H9 (cell line): ENCODE results near the gene TRIM23. TPM values are rescaled to one million over a fixed set of nuclear protein-coding genes. Genes with fewer than 3 reads are reported as not detected.

Source experiments
- DNase-seq: peaks from one replicate; pipeline ENCODE4 v3.0.0-alpha.2; 2017
- H2AFZ ChIP-seq: one replicate; pipeline ENCODE4 v1.6.1; 2013; ENCODE audit warnings: mild to moderate bottlenecking, low read length, control low read depth, moderate library complexity
- H2AK5ac ChIP-seq: 2 replicates; pipeline ENCODE4 v1.6.1; 2013; ENCODE audit warnings: low read length, control low read depth, mixed read lengths; ENCODE audit not compliant: insufficient read length
- H2BK120ac ChIP-seq: one replicate; pipeline ENCODE4 v1.6.1; 2013; ENCODE audit warnings: low read depth, mild to moderate bottlenecking, low read length, control low read depth, inconsistent platforms; ENCODE audit not compliant: poor library complexity, severe bottlenecking
- H2BK12ac ChIP-seq: 2 replicates; pipeline ENCODE4 v1.6.1; 2013; ENCODE audit warnings: low read length, control low read depth, mixed read lengths, low read depth; ENCODE audit not compliant: insufficient read length
- H2BK15ac ChIP-seq: 2 replicates; pipeline ENCODE4 v1.6.1; 2013; ENCODE audit warnings: low read depth, low read length, control low read depth
- H2BK20ac ChIP-seq: one replicate; pipeline ENCODE4 v1.6.1; 2013; ENCODE audit warnings: low read depth, mild to moderate bottlenecking, low read length, control low read depth, inconsistent platforms; ENCODE audit not compliant: poor library complexity, severe bottlenecking
- H2BK5ac ChIP-seq: 2 replicates; pipeline ENCODE4 v1.6.1; 2013; ENCODE audit warnings: low read length, control low read depth, mixed read lengths; ENCODE audit not compliant: insufficient read length
- H3K14ac ChIP-seq: 2 replicates; pipeline ENCODE4 v1.6.1; 2013; ENCODE audit warnings: low read length, control low read depth; ENCODE audit not compliant: insufficient read depth
- H3K18ac ChIP-seq: 2 replicates; pipeline ENCODE4 v1.6.1; 2013; ENCODE audit warnings: low read depth, mild to moderate bottlenecking, mixed read lengths, low read length, control low read depth; ENCODE audit not compliant: insufficient read length
- H3K23ac ChIP-seq: 2 replicates; pipeline ENCODE4 v1.6.1; 2013; ENCODE audit warnings: low read length, control low read depth, mixed read lengths, low read depth; ENCODE audit not compliant: insufficient read length
- H3K23me2 ChIP-seq: 2 replicates; pipeline ENCODE4 v1.6.1; 2013; ENCODE audit warnings: low read depth, mild to moderate bottlenecking, mixed read lengths, low read length, control low read depth; ENCODE audit not compliant: insufficient read length, poor library complexity, severe bottlenecking
- H3K27ac ChIP-seq: 2 replicates; pipeline ENCODE4 v1.5.1; 2013; ENCODE audit warnings: low read length, control low read depth, mixed read lengths, low read depth; ENCODE audit not compliant: insufficient read length
- H3K27me3 ChIP-seq: 2 replicates; pipeline ENCODE4 v1.6.1; 2013; ENCODE audit warnings: low read length, control low read depth, inconsistent platforms; ENCODE audit not compliant: insufficient read depth
- H3K4ac ChIP-seq: 2 replicates; pipeline ENCODE4 v1.6.1; 2013; ENCODE audit warnings: low read depth, mild to moderate bottlenecking, control low read depth, inconsistent platforms, low read length, moderate library complexity
- H3K4me1 ChIP-seq: 2 replicates; pipeline ENCODE4 v1.6.1; 2013; ENCODE audit warnings: low read length, control low read depth, inconsistent platforms; ENCODE audit not compliant: insufficient read depth
- H3K4me2 ChIP-seq: 2 replicates; pipeline ENCODE4 v1.6.1; 2013; ENCODE audit warnings: low read length, control low read depth, mixed read lengths; ENCODE audit not compliant: insufficient read length, insufficient read depth
- H3K56ac ChIP-seq: 2 replicates; pipeline ENCODE4 v1.6.1; 2013; ENCODE audit warnings: low read depth, mild to moderate bottlenecking, mixed read lengths, low read length, control low read depth; ENCODE audit not compliant: insufficient read length
- H3K79me1 ChIP-seq: 2 replicates; pipeline ENCODE4 v1.6.1; 2013; ENCODE audit warnings: low read depth, mild to moderate bottlenecking, moderate library complexity, low read length, control low read depth, inconsistent platforms; ENCODE audit not compliant: insufficient read depth, poor library complexity, severe bottlenecking
- H3K79me2 ChIP-seq: 2 replicates; pipeline ENCODE4 v1.6.1; 2013; ENCODE audit warnings: low read length, control low read depth, inconsistent platforms; ENCODE audit not compliant: insufficient read depth
- H3K9ac ChIP-seq: 2 replicates; pipeline ENCODE4 v1.6.1; 2013; ENCODE audit warnings: low read length, control low read depth, mixed read lengths; ENCODE audit not compliant: insufficient read length; ENCODE audit errors: extremely low read depth
- H3K9me3 ChIP-seq: one replicate; pipeline ENCODE4 v1.6.1; 2013; ENCODE audit warnings: low read depth, low read length, inconsistent platforms; ENCODE audit not compliant: control insufficient read depth
- H3T11ph ChIP-seq: one replicate; pipeline ENCODE4 v1.6.1; 2013; ENCODE audit warnings: mild to moderate bottlenecking, low read length, control low read depth, inconsistent platforms
- H4K20me1 ChIP-seq: one replicate; pipeline ENCODE4 v1.6.1; 2013; ENCODE audit not compliant: control insufficient read depth, insufficient read length, insufficient read depth
- H4K5ac ChIP-seq: 2 replicates; pipeline ENCODE4 v1.6.1; 2013; ENCODE audit warnings: low read depth, mild to moderate bottlenecking, mixed read lengths, low read length, control low read depth; ENCODE audit not compliant: insufficient read length
- H4K8ac ChIP-seq: replicated peaks from 2 replicates; pipeline ENCODE4 v1.6.1; 2013; ENCODE audit warnings: low read length, control low read depth, mixed read lengths, low read depth; ENCODE audit not compliant: insufficient read length
- H4K91ac ChIP-seq: 2 replicates; pipeline ENCODE4 v1.6.1; 2013; ENCODE audit warnings: low read depth, mild to moderate bottlenecking, moderate library complexity, mixed read lengths, low read length, control low read depth; ENCODE audit not compliant: insufficient read length
- H3K27ac Mint-ChIP-seq, 3 experiments: 2 replicates in 2 of 3; 3 replicates in 1 of 3; pipeline ENCODE4 v1.8.0; 2020 to 2021; ENCODE audit warnings: mixed read lengths in 3 of 3, mild to moderate bottlenecking in 1 of 3, moderate library complexity in 1 of 3
- H3K27me3 Mint-ChIP-seq: 2 replicates; pipeline ENCODE4 v1.8.0; 2021; ENCODE audit warnings: low read depth, mild to moderate bottlenecking, moderate library complexity, mixed read lengths
- H3K36me3 Mint-ChIP-seq, 3 experiments: 2 replicates in 2 of 3; 3 replicates in 1 of 3; pipeline ENCODE4 v1.8.0; 2020 to 2021; ENCODE audit warnings: low read depth in 3 of 3, mixed read lengths in 3 of 3; ENCODE audit not compliant: insufficient read depth in 1 of 3
- H3K4me1 Mint-ChIP-seq, 2 experiments: 2 replicates each; pipeline ENCODE4 v1.8.0; 2020; ENCODE audit warnings: mixed read lengths in 2 of 2
- H3K4me3 Mint-ChIP-seq, 2 experiments: 2 replicates in 1 of 2; 3 replicates in 1 of 2; pipeline ENCODE4 v1.8.0; 2020 to 2021; ENCODE audit warnings: mild to moderate bottlenecking in 2 of 2, mixed read lengths in 2 of 2, moderate library complexity in 1 of 2
- H3K9me3 Mint-ChIP-seq, 2 experiments: 2 replicates in 1 of 2; 3 replicates in 1 of 2; pipeline ENCODE4 v1.8.0; 2020; ENCODE audit warnings: mild to moderate bottlenecking in 2 of 2, mixed read lengths in 2 of 2, moderate library complexity in 1 of 2
- CTCF ChIP-seq: fragments of 200-600 bp; sonication (generic); conservative IDR thresholded peaks from 3 replicates; pipeline ENCODE4 v1.8.0; 2021; ENCODE audit warnings: antibody characterized with exemption, mild to moderate bottlenecking
- WGBS: extraction: QIAGEN DNeasy Blood & Tissue Kit; methylation state at CpG from one replicate; pipeline ENCODE4 v1.1.7; 2013; ENCODE audit warnings: missing lambda C conversion rate, low lambda C conversion rate, mixed read lengths; ENCODE audit not compliant: insufficient read length; ENCODE audit errors: extremely low coverage; 5-methylcytosine and 5-hydroxymethylcytosine counted together
- long read RNA-seq: library from polyadenylated mRNA; unstranded; transcript quantifications from one replicate; pipeline ENCODE4 v2.0.0, GENCODE V29; 2020
- total RNA-seq: library from RNA; stranded (reverse); gene quantifications from 2 replicates; pipeline ENCODE4 v1.2.1, GENCODE V29; 2021

The TRIM23 gene
- total RNA-seq: 12.9 and 15.3 TPM in 2 replicates
- long read RNA-seq, full-length matches to known transcripts: 22 of 33 reads
- long read RNA-seq, partial matches to known transcripts: 5 of 33 reads
- long read RNA-seq, other reads (novel, unspliced or antisense): 6 of 33 reads

- Histone ChIP-seq H4K5ac (peak within 1 kb of the TSS; percentile 44), H3K23me2 (no peaks in the 10 kb centered on the region), H3K9me3 (no peaks in the 10 kb centered on the region), H3K79me1 (no peaks in the 10 kb centered on the region), H3K23ac (no peak within 1 kb of the TSS), H3K4ac (no peak within 1 kb of the TSS), H3K27me3 (no peaks in the 10 kb centered on the region), H3K27ac (peak within 1 kb of the TSS; percentile 71), H2AFZ (peak within 1 kb of the TSS; percentile 93), H3K18ac (peak within 1 kb of the TSS; percentile 77), H4K20me1 (no peaks in the 10 kb centered on the region), H3T11ph (no peak within 1 kb of the TSS), H2BK15ac (no peak within 1 kb of the TSS), H3K4me2 (peak within 1 kb of the TSS; percentile 99), H3K9ac (peak within 1 kb of the TSS; percentile 94), H2BK20ac (no peak within 1 kb of the TSS), H4K91ac (no peak within 1 kb of the TSS), H2BK120ac (no peak within 1 kb of the TSS), H2BK12ac (no peak within 1 kb of the TSS), H2BK5ac (peak within 1 kb of the TSS; percentile 58), H3K14ac (no peak within 1 kb of the TSS; the same call in 1 of the 2 replicates), H3K4me1 (no peaks in the 10 kb centered on the region), H3K79me2 (peaks cover 5% of the 10 kb centered on the region; the same call in 1 of the 2 replicates), H4K8ac (no peak within 1 kb of the TSS), H2AK5ac (no peak within 1 kb of the TSS), H3K56ac (no peak within 1 kb of the TSS)
- peak; percentile 34; the same call in 1 of the 3 replicates for TF ChIP-seq CTCF
- Mint-ChIP-seq H3K27ac (peak within 1 kb of the TSS; percentile 97 to 99 (median 97)), H3K36me3 (no peaks in the 10 kb centered on the region), H3K4me1 (peaks cover 11 to 12% of the 10 kb centered on the region in 2 experiments), H3K9me3 (no peaks in the 10 kb centered on the region), H3K4me3 (peak within 1 kb of the TSS; percentile 95), H3K27me3 (no peaks in the 10 kb centered on the region)
- WGBS: no CpG with 5 or more reads among the region's 32 CpGs
- DNase-seq: peak; percentile 93
These were observed at the start of gene TRIM23 for GRCh38 chr5:65624025-65624570. TSS of gene TRIM23 (minus strand) at chr5:65624333. CDS start at chr5:65624274, 59 bp downstream.
